Neural progenitor cell (in vitro differentiated cells): Measurements from ENCODE around the gene NBEAL2. TPM values are rescaled to one million over a fixed set of nuclear protein-coding genes. Genes with fewer than 3 reads are reported as not detected.

Experiments used
- DNase-seq: peaks from one replicate; pipeline ENCODE4 v3.0.0-alpha.2; 2016; ENCODE audit warnings: low spot score
- H2AFZ ChIP-seq: fragments of 200-600 bp; sonication (generic); replicated peaks from 2 replicates; pipeline ENCODE4 v1.6.1; 2016; ENCODE audit warnings: antibody characterized with exemption
- H3F3A ChIP-seq: fragments of 200-600 bp; sonication (generic); 2 replicates; pipeline ENCODE4 v1.6.1; 2016; ENCODE audit warnings: antibody characterized with exemption, low read depth
- H3K27ac ChIP-seq: fragments of 200-600 bp; sonication (generic); 2 replicates; pipeline ENCODE4 v1.5.1; 2016; ENCODE audit warnings: mild to moderate bottlenecking
- H3K27me3 ChIP-seq: fragments of 200-600 bp; sonication (generic); 2 replicates; pipeline ENCODE4 v1.6.1; 2016; ENCODE audit warnings: mild to moderate bottlenecking, moderate library complexity
- H3K36me3 ChIP-seq: fragments of 200-600 bp; sonication (generic); 2 replicates; pipeline ENCODE4 v1.5.1; 2016
- H3K4me1 ChIP-seq: fragments of 200-600 bp; sonication (generic); 2 replicates; pipeline ENCODE4 v1.6.1; 2016; ENCODE audit warnings: mixed run types
- H3K4me2 ChIP-seq: fragments of 200-600 bp; sonication (generic); 2 replicates; pipeline ENCODE4 v1.6.1; 2016
- H3K4me3 ChIP-seq: fragments of 200-600 bp; sonication (generic); 2 replicates; pipeline ENCODE4 v1.5.1; 2016
- H3K79me2 ChIP-seq: fragments of 200-600 bp; sonication (generic); 2 replicates; pipeline ENCODE4 v1.6.1; 2016; ENCODE audit warnings: low read depth
- H3K9ac ChIP-seq: fragments of 200-600 bp; sonication (generic); 2 replicates; pipeline ENCODE4 v1.6.1; 2016
- H3K9me3 ChIP-seq: fragments of 200-600 bp; sonication (generic); 2 replicates; pipeline ENCODE4 v1.5.1; 2016; ENCODE audit warnings: low read depth
- H4K20me1 ChIP-seq: fragments of 200-600 bp; sonication (generic); 2 replicates; pipeline ENCODE4 v1.6.1; 2016; ENCODE audit warnings: low read depth
- H3K27ac Mint-ChIP-seq: 3 replicates; pipeline ENCODE4 v1.8.0; 2021; ENCODE audit warnings: mixed read lengths
- H3K27me3 Mint-ChIP-seq: 2 replicates; pipeline ENCODE4 v1.8.0; 2022; ENCODE audit warnings: low read depth, mild to moderate bottlenecking, inconsistent platforms, moderate library complexity, mixed read lengths; ENCODE audit not compliant: insufficient read depth
- H3K36me3 Mint-ChIP-seq: 3 replicates; pipeline ENCODE4 v1.8.0; 2021; ENCODE audit warnings: mixed read lengths
- H3K4me1 Mint-ChIP-seq: 3 replicates; pipeline ENCODE4 v1.8.0; 2021; ENCODE audit warnings: mixed read lengths
- H3K4me3 Mint-ChIP-seq: 3 replicates; pipeline ENCODE4 v1.8.0; 2021; ENCODE audit warnings: mild to moderate bottlenecking, moderate library complexity, mixed read lengths
- H3K9me3 Mint-ChIP-seq: 3 replicates; pipeline ENCODE4 v1.8.0; 2020; ENCODE audit warnings: mixed read lengths
- EZH2 ChIP-seq: fragments of 200-600 bp; sonication (generic); IDR thresholded peaks from 2 replicates; pipeline ENCODE4 v1.6.1; 2017; ENCODE audit warnings: antibody characterized with exemption, mild to moderate bottlenecking, moderate library complexity
- EZH2phosphoT487 ChIP-seq: fragments of 200-600 bp; sonication (generic); IDR thresholded peaks from 2 replicates; pipeline ENCODE4 v1.6.1; 2017; ENCODE audit warnings: antibody characterized with exemption
- total RNA-seq: library from RNA; depleted of rRNA; stranded (reverse); fragments of >200 nt; gene quantifications from 2 replicates; pipeline ENCODE4 v1.2.3, GENCODE V29; 2015; ENCODE audit warnings: low replicate concordance
- TF ChIP-seq, protein P1 (sequence below): fragments of 200-600 bp; sonication (generic); IDR thresholded peaks from 2 replicates; pipeline ENCODE4 v1.5.1; 2017; ENCODE audit warnings: antibody characterized with exemption, mild to moderate bottlenecking

The NBEAL2 gene
- total RNA-seq, 1 donor from 2014 or later, result 6.3 TPM

DNA sequence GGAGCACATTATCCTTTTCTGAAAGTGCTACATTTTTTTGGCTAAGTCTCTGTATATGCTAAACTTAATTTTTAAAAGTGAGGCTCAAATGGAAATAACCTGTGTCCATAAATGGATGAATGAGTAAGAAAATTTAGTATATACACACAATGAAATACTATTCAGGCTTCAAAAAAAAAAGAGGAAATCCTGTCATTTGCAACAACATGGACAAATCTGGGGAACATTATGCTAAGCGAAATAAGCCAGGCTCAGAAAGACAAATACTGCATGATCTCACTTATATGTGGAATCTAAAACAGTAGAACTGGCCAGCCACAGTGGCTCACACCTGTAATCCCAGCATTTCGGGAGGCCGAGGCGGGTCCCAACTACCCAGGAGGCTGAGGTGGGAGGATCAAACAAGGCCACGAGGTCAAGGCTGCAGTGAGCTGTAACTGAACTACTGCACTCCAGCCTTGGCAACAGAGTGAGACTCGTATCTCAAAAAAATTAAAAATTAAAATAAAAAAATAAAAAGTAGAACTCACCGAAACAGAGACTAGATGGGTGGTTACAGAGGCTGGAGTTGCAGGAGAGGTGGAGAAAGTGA lies 28.7 kb upstream of the NBEAL2 start:
- Mint-ChIP-seq H3K4me1 (peaks cover 23% of the 10 kb centered on the region), H3K27me3 (peaks cover 10% of the 10 kb centered on the region), H3K36me3 (peaks cover 23% of the 10 kb centered on the region), H3K9me3 (no peaks in the 10 kb centered on the region), H3K27ac (no peak overlapping the region), H3K4me3 (no peak overlapping the region)
- H3K4me2 ChIP-seq, result no peak overlapping the region
- H3K9me3 ChIP-seq, result no peaks in the 10 kb centered on the region
- TF ChIP-seq, protein P1, sequence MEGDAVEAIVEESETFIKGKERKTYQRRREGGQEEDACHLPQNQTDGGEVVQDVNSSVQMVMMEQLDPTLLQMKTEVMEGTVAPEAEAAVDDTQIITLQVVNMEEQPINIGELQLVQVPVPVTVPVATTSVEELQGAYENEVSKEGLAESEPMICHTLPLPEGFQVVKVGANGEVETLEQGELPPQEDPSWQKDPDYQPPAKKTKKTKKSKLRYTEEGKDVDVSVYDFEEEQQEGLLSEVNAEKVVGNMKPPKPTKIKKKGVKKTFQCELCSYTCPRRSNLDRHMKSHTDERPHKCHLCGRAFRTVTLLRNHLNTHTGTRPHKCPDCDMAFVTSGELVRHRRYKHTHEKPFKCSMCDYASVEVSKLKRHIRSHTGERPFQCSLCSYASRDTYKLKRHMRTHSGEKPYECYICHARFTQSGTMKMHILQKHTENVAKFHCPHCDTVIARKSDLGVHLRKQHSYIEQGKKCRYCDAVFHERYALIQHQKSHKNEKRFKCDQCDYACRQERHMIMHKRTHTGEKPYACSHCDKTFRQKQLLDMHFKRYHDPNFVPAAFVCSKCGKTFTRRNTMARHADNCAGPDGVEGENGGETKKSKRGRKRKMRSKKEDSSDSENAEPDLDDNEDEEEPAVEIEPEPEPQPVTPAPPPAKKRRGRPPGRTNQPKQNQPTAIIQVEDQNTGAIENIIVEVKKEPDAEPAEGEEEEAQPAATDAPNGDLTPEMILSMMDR, result no peak
- no peak for TF ChIP-seq EZH2
- TF ChIP-seq EZH2phosphoT487, result no peak
- no peaks in the 10 kb centered on the region for H3K27me3 ChIP-seq
- H3K36me3 ChIP-seq, result no peaks in the 10 kb centered on the region
- H2AFZ ChIP-seq, result no peak overlapping the region
- H4K20me1 ChIP-seq, result peaks cover 97% of the 10 kb centered on the region
- no peak overlapping the region for H3K27ac ChIP-seq
- H3F3A ChIP-seq, result no peaks in the 10 kb centered on the region
- H3K79me2 ChIP-seq, result peaks cover 98% of the 10 kb centered on the region
- H3K4me1 ChIP-seq, result peaks cover 5% of the 10 kb centered on the region
- H3K4me3 ChIP-seq, result no peak overlapping the region
- DNase-seq, result no peak
- H3K9ac ChIP-seq, result no peak overlapping the region

DNA sequence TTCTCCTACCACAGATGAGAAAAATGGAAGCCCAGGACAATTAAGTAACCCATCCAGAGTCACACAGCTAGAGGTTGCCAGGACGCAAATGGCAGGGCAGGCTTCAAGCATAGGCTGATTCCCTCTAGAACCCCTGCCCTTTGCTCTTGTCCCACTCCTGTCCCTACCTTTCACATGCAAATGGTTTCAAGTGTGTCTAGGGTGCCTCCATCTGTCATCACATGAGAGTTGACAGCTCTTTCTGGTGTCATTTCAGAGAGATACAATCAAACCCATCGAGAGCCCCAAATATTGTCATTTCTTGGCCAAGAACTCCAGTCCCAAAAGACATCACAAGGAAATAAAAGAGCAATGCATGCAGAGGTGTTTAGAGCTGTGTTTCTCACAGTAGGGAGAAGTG lies 26.7 kb upstream of the NBEAL2 start:
- Mint-ChIP-seq H3K9me3 (no peaks in the 10 kb centered on the region), H3K27ac (no peak overlapping the region), H3K36me3 (peaks cover 8% of the 10 kb centered on the region), H3K4me1 (peaks cover 23% of the 10 kb centered on the region), H3K4me3 (no peak overlapping the region), H3K27me3 (peaks cover 9% of the 10 kb centered on the region)
- DNase-seq, result no peak
- H3K27me3 ChIP-seq, result no peaks in the 10 kb centered on the region
- peaks cover 5% of the 10 kb centered on the region for H3K4me1 ChIP-seq
- no peak overlapping the region for H3K27ac ChIP-seq
- H3K9ac ChIP-seq, result no peak overlapping the region
- H3F3A ChIP-seq, result no peaks in the 10 kb centered on the region
- no peak overlapping the region for H3K4me2 ChIP-seq
- H3K36me3 ChIP-seq, result no peaks in the 10 kb centered on the region
- no peak for TF ChIP-seq EZH2phosphoT487
- TF ChIP-seq EZH2, result no peak
- TF ChIP-seq, protein P1, result no peak
- H3K9me3 ChIP-seq, result no peaks in the 10 kb centered on the region
- H3K79me2 ChIP-seq, result peaks cover 98% of the 10 kb centered on the region
- H2AFZ ChIP-seq, result no peak overlapping the region
- peaks cover 98% of the 10 kb centered on the region for H4K20me1 ChIP-seq
- no peak overlapping the region for H3K4me3 ChIP-seq

DNA sequence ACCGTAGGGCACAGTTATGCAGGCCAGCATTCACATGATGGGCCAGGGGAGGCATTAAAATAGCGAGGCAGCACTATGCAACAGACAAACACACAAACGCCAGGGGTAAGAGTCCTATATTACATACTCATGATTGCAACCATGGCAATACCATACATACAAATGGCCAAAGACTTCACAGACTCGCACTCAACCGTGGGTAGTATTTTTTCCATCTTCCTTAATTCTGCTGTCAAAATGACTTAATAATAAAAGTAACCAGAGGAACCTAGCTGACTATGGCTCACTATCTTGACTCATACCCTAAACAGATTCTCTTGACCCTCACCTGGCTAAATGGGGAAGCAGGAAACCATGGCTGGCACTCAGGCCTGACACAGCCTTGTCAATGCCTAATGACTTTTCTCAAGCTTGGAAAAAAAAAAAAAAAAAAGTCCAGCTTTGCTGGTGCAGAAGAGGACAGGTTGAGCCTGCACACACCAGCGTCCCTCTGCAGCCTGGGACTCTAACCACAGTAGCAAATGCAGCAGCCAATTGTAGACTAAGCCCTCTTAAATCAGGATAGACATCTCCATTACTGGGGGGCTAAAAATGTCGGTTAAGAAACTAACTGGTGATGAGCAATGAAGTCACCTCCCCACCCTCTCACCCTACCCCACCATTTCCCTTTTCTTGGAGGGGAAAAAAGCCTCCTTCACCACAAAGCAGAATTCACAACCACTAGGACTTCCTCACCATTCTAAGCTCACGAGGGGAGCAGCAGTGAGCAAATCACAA lies 26.0 kb upstream of the NBEAL2 start:
- no peak overlapping the region for H3K27ac Mint-ChIP-seq
- peaks cover 98% of the 10 kb centered on the region for H3K79me2 ChIP-seq
- H3K4me3 Mint-ChIP-seq, result no peak overlapping the region

More for the DNA sequence above, 26.0 kb upstream of the NBEAL2 start:
- no peak overlapping the region for H3K9ac ChIP-seq
- peaks cover 7% of the 10 kb centered on the region for H3K27me3 Mint-ChIP-seq
- peaks cover 97% of the 10 kb centered on the region for H4K20me1 ChIP-seq
- no peaks in the 10 kb centered on the region for H3F3A ChIP-seq
- H3K27me3 ChIP-seq, result no peaks in the 10 kb centered on the region
- no peak overlapping the region for H3K27ac ChIP-seq
- H3K4me3 ChIP-seq, result no peak overlapping the region
- H2AFZ ChIP-seq, result no peak overlapping the region
- peaks cover 7% of the 10 kb centered on the region for H3K36me3 Mint-ChIP-seq
- H3K4me1 ChIP-seq, result peaks cover 5% of the 10 kb centered on the region
- H3K4me1 Mint-ChIP-seq, result peaks cover 20% of the 10 kb centered on the region
- DNase-seq, result no peak
- no peaks in the 10 kb centered on the region for H3K9me3 Mint-ChIP-seq
- TF ChIP-seq EZH2, result no peak
- no peak for TF ChIP-seq EZH2phosphoT487
- TF ChIP-seq, protein P1, result no peak
- no peaks in the 10 kb centered on the region for H3K9me3 ChIP-seq
- no peaks in the 10 kb centered on the region for H3K36me3 ChIP-seq
- H3K4me2 ChIP-seq, result no peak overlapping the region
